HG02610 (cell line): ENCODE data around the gene DRC7.

ENCODE experiments used
- ATAC-seq: cut with Tn5 transposase; IDR thresholded peaks from one replicate; pipeline ENCODE4 v1.9.1; 2021; ENCODE audit warnings: mild to moderate bottlenecking, moderate library complexity; ENCODE audit not compliant: unreplicated experiment

DRC7 gene, protein sequence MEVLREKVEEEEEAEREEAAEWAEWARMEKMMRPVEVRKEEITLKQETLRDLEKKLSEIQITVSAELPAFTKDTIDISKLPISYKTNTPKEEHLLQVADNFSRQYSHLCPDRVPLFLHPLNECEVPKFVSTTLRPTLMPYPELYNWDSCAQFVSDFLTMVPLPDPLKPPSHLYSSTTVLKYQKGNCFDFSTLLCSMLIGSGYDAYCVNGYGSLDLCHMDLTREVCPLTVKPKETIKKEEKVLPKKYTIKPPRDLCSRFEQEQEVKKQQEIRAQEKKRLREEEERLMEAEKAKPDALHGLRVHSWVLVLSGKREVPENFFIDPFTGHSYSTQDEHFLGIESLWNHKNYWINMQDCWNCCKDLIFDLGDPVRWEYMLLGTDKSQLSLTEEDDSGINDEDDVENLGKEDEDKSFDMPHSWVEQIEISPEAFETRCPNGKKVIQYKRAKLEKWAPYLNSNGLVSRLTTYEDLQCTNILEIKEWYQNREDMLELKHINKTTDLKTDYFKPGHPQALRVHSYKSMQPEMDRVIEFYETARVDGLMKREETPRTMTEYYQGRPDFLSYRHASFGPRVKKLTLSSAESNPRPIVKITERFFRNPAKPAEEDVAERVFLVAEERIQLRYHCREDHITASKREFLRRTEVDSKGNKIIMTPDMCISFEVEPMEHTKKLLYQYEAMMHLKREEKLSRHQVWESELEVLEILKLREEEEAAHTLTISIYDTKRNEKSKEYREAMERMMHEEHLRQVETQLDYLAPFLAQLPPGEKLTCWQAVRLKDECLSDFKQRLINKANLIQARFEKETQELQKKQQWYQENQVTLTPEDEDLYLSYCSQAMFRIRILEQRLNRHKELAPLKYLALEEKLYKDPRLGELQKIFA

GRCh38 chr16:57694725-57695679 lies at the start of gene DRC7:
Gene DRC7 (plus strand): TSS chr16:57694806. CDS start chr16:57697950, 3,144 bp downstream.
- ATAC-seq, result no peak

DNA sequence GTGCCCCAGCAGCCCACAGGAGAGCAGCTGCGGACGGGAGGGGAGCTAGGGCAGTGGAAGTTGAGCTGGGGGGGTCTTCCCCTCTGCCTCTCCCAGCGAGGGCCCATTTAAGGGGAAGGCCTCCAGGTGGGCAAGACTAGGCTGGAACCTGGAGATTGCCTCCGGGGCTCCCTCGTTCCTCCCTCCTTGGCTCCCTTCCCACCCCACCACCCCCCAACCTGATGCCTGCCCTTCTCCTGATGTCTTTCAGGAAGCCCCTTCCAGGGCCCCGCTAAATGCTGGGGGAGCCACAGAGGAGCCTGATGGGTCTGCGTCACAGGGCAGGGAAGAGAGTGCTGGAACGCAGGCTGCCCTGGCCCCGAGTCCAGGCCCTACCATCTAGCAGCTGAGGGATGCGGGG lies 49.4 kb upstream of the DRC7 start:
- no peak for ATAC-seq

DNA sequence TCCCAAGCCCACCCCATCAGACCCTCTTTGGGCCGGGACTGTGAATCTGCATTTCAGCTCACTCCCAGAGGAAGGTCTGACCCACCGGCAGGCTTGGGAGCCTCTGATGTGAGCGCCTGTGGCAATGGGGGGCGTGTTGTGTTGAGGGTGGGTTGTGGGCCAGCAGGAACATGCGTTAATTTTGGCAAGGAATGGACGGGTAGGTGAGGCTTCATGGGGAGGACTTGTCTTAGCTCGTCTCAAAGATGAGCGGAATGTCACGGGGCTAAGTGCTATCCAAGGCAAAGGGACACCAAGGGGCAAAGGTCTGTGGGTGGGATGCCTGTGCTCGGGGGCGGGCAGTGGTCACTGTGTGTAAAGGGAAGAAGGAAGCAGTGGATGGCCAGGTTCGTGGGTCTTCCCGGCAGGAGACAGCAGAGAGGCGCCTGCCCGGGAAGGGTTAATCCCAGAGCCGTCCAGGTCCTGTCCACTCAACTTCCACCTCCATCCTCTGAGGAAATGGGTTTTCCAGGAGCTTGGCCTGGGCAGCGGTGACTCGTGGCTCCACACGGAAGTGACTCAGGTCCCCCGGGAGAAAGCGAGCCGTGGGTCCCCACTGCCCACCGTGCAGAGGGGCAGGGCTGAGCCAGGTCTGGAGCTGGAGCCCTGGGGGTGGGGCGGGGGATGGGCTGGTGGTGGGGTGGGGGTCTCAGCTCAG lies 48.8 kb upstream of the DRC7 start:
- ATAC-seq, result no peak

DNA sequence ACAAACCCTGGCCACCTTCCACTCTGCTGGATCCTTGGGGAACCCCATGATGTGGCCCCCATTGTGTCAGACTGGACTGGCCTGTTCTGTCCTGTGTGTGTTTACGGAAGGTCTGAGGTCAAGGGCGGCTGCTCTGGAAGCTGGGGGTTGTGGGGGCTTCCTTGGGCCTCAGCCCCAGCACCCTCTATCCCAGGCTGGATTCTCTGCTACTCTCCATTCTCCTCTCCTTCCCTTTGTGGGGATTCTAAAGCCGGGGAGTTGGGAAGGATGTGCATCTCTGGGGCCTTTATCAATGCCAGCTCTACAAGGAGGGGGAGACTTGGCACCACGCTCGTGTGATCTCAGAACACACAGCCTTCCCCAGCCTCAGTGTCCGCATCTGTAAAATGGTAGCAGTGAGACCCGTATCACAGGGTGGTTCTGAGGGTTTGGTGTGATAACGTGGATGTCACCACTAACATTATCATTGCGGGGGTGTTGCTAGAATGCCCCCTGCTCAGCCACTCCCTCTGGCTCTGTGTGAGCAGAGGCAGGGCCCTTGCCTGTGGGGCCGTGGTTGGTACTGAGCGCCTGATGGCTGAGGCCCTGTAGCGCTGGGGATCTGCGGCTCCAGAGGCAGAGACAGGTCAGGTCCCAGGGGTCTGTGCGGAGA lies 48.1 kb upstream of the DRC7 start:
- ATAC-seq, result no peak

DNA sequence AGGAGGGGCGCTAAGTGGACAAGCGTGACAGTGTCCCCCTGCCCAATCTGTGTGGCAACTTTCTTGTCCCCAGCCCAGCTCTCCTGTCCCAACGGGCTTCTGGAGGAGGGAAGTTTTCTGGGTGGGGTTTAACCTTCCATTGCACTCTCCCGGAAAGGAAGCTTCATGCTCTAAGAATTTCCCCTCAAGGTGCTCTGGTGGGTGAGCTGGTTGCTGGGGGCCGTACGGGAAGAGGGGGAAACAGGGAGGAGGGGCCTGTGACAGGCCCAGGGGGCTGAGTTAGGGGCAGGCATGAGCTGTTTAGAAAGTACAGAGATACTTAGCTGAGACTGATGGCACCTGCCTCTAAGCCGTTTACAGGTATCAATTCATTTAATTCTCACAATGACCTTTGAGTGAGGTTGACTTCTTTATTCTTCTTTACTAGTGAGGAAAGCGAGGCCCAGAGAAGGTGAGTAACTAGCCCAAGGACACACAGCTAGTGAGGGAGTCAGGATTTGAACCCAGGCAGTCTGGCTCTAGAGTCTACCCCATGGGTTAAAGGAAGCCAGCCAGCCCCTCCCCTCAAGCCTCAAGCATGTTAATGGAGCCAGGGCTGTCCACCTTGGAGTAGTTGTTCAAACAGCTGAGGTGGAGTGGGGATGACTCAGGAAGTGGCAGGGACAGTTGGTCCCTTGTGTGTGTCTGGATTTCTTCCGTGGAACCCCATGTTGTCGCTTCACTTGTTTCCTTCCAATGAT lies 47.3 kb upstream of the DRC7 start:
- no peak for ATAC-seq

- ATAC-seq, result no peak
These were observed 46.5 kb upstream of the DRC7 start for GRCh38 chr16:57648125-57648524.

DNA sequence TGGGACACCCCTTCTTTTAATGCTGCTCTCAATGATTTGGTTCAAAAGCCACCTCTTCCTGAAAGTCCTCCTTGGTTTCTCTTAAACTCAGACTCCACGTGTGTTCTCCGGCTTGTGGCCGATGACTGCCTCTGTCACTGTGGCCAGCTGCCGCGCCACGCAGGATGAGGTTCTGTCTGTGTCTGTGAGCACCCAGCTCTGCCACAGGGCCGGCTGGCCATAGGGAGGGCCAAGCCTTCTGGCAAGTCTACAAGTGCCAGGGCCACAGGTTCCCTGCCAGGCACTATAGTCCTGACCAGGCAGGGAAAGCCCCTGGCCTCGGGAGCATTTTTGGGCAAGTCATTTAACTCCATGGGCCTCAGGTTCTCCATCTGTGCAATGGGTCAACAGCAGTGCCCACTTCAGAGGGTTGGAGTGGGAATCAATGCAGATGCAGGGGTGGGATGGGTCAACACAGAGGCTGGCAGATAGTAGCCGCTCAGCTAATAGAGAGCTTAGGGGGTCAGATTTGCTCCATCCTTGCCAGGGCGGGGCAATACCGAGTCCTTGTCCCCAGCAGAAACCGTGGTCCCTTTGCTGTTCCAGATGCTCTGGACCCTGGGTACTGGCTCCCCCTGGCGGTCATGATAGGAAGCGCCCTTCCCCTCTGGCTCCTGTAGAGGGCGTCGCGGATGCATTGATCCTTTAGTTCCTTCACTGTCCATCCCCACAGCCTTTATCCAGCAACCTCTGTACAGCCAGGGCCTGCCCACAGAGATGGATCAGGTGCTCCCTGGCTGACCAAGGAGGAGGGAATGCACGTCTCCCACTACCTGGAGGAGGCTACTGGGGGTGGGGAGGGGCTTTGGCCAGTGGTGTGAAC lies 45.8 kb upstream of the DRC7 start:
- no peak for ATAC-seq

GRCh38 chr16:57649443-57649751 lies 45.2 kb upstream of the DRC7 start:
- ATAC-seq, result no peak

DNA sequence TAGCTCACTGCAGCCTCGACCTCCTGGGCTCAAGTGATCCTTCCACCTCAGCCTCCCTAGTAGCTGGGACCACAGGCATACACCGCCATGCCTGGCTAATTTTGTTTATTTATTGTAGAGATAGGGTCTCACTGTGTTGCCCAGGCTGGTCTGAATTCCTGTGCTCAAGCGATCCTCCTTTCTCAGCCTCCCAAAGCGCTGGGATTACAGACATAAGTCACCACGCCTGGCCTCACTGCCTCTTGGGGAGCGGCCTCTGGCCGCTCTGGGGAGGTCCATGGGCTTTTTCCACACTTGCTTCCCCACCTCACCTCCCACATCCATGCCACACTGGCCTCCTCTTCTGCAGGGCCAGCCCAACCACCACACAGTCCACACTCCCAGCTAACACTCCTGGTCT lies 44.8 kb upstream of the DRC7 start:
- ATAC-seq, result no peak

GRCh38 chr16:57651344-57652333 lies 43.0 kb upstream of the DRC7 start:
- ATAC-seq, result no peak

- no peak for ATAC-seq
These were observed 41.7 kb upstream of the DRC7 start for GRCh38 chr16:57652695-57653471.

DNA sequence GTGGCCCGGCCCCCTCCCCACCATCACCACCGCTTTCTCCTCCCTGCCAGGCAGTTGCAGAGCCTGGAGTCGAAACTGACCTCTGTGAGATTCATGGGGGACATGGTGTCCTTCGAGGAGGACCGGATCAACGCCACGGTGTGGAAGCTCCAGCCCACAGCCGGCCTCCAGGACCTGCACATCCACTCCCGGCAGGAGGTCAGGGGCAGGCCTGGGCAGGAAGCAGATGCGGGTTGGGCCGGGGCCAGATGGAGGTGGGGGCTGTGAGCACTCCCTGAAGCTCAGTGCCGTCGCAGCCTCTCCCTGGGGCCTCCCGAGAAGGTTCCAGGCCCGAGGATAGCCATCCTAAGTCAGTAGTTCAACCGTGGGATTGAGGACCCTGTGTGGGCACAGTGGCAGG lies 40.7 kb upstream of the DRC7 start:
- no peak for ATAC-seq

GRCh38 chr16:57656342-57656955 lies 38.2 kb upstream of the DRC7 start:
- no peak for ATAC-seq

GRCh38 chr16:57657228-57657627 lies 37.4 kb upstream of the DRC7 start:
- ATAC-seq, result no peak

- ATAC-seq, result no peak
These were observed 36.3 kb upstream of the DRC7 start for GRCh38 chr16:57658130-57658877.
